GM23248 (cell line): Measurements from ENCODE around the gene WDR62.

Experiments
- EZH2 ChIP-seq: fragments of 200-600 bp; sonication (generic); IDR thresholded peaks from 2 replicates; pipeline ENCODE4 v1.6.1; 2018; ENCODE audit warnings: antibody characterized with exemption, mild to moderate bottlenecking; ENCODE audit not compliant: insufficient read depth, poor library complexity, severe bottlenecking
- EZH2phosphoT487 ChIP-seq: fragments of 200-600 bp; sonication (generic); IDR thresholded peaks from 2 replicates; pipeline ENCODE4 v1.6.1; 2018; ENCODE audit warnings: antibody characterized with exemption, moderate library complexity, mild to moderate bottlenecking, low read depth; ENCODE audit not compliant: insufficient read depth

- TF ChIP-seq EZH2 (no peak), EZH2phosphoT487 (no peak)
Measured at GRCh38 chr19:36031308-36031707, 23.4 kb upstream of the WDR62 start.
